Glomerular visceral epithelial cell (primary cell): Measurements from ENCODE around the gene PAX2.

Experiments
- DNase-seq: peaks from one replicate; pipeline ENCODE4 v3.0.0-alpha.2; 2016; ENCODE audit errors: extremely low spot score

Gene PAX2

GRCh38 chr10:100755821-100756220 lies 10.4 kb downstream of the PAX2 start:
- no peak for DNase-seq

GRCh38 chr10:100759331-100759730 lies 13.9 kb downstream of the PAX2 start:
- DNase-seq = no peak

GRCh38 chr10:100760726-100761125 lies 15.3 kb downstream of the PAX2 start:
- no peak for DNase-seq

GRCh38 chr10:100761191-100761590 lies 15.8 kb downstream of the PAX2 start:
- DNase-seq = no peak

GRCh38 chr10:100763043-100763747 lies 17.8 kb downstream of the PAX2 start:
- DNase-seq = no peak

- no peak for DNase-seq
Observed at GRCh38 chr10:100766693-100767421, 21.5 kb downstream of the PAX2 start.

GRCh38 chr10:100767422-100767775 lies 22.0 kb downstream of the PAX2 start:
- DNase-seq = no peak

- DNase-seq = no peak
Observed at GRCh38 chr10:100769481-100769880, 24.1 kb downstream of the PAX2 start.

GRCh38 chr10:100773646-100774045 lies 28.3 kb downstream of the PAX2 start:
- no peak for DNase-seq

- no peak for DNase-seq
Observed at GRCh38 chr10:100774223-100774622, 28.8 kb downstream of the PAX2 start.

GRCh38 chr10:100774876-100775275 lies 29.5 kb downstream of the PAX2 start:
- DNase-seq = no peak

GRCh38 chr10:100775386-100775785 lies 30.0 kb downstream of the PAX2 start:
- DNase-seq = peak; percentile 31

GRCh38 chr10:100775871-100776270 lies 30.5 kb downstream of the PAX2 start:
- DNase-seq = no peak

- DNase-seq = no peak
Observed at GRCh38 chr10:100776671-100777070, 31.3 kb downstream of the PAX2 start.

GRCh38 chr10:100779329-100779728 lies 33.9 kb downstream of the PAX2 start:
- no peak for DNase-seq

- DNase-seq = no peak
Observed at GRCh38 chr10:100780324-100780723, 34.9 kb downstream of the PAX2 start.

- DNase-seq = no peak
Observed at GRCh38 chr10:100781145-100781665, 35.8 kb downstream of the PAX2 start.

- DNase-seq = no peak
Observed at GRCh38 chr10:100782461-100783244, 37.3 kb downstream of the PAX2 start.

- DNase-seq = no peak
Observed at GRCh38 chr10:100784126-100784525, 38.7 kb downstream of the PAX2 start.

GRCh38 chr10:100786591-100786990 lies 41.2 kb downstream of the PAX2 start:
- no peak for DNase-seq

- no peak for DNase-seq
Observed at GRCh38 chr10:100788002-100788903, 42.9 kb downstream of the PAX2 start.
